Measurements from ENCODE around the gene MS4A8.
"Not testable (repeated sequence)": the region's sequence is repeated elsewhere in the genome, so short reads cannot be mapped to it uniquely, and the experiment has no call there.

Gene MS4A8

DNA sequence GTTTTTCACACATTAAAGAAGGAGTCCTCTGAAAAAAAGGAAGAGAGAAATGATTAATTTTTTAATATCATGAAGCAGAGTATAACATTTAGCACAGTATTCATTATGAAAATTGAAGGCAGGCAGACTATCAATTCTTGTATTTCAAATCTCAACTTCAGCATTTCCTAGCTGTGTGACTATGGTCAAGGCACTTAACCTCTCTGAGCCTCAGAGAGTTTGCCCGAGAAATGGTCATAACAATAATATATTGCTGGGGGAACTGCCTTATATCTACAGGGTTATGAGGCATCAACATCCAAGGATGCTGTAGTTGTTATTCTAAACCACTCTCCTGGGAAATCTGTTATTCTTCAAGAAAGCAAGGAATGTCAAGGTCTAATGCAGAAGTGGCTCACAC lies 26.2 kb downstream of the MS4A8 start:
- DNase-seq (ENCODE audit: low spot score) = no peak

DNA sequence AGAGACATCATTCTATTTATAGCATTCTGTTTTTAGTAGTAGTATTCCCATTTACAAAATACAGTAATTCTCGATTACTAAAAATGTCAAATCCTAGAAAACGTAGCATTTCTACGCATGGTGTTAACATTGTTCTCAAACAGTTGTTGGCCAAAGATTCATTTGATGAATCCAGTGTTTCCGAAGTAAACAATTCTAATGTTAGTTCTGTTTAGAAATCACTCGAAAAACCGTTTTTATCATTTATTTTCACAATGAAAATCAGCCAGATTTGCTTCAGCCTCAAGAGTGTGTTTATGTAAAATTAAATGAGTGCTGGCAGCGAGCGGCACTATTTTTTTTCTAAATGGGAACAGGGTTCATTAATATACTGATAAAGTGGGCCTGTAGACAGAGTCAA lies 32.2 kb downstream of the MS4A8 start:
- DNase-seq (ENCODE audit: low spot score) = no peak

DNA sequence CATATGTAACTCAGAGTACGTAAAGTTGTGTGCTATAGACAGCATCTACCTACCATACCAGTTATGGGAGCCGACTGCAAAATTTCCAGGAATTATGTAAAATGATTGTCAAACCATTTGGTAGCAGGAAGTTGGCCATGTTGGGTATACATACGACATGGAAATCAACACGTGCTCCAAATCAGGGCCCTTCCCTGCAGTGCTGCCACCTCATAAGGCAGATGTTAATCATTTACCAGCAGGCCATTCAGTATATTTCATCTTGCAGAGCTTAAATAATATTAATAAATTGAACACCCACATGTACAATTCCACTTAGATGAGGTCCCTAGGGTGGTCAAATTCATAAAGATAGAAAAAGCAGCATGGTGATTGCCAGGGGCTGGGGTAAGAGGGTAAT lies 34.9 kb downstream of the MS4A8 start:
- DNase-seq (ENCODE audit: low spot score) = peak; percentile 25

DNA sequence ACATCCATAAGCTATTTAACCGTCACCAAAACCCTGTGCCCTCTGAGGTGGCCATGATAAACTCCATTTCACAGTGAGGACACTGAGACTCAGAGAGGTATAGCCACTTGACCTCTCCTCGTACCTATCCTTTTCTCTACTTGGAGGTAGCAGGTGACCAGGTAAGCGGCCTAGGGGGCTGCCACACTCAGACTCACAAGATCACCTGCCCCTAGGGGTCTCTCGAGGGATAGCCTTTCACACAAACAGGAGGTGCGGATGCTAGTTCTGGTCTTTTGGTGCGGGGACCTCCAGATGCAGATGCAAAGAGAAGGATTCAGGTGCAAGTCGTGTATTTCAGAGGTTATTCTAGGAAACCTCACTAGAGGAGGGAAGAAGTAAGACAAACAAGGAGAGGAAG lies 39.7 kb downstream of the MS4A8 start:
- no peak for DNase-seq (ENCODE audit: low spot score)

DNA sequence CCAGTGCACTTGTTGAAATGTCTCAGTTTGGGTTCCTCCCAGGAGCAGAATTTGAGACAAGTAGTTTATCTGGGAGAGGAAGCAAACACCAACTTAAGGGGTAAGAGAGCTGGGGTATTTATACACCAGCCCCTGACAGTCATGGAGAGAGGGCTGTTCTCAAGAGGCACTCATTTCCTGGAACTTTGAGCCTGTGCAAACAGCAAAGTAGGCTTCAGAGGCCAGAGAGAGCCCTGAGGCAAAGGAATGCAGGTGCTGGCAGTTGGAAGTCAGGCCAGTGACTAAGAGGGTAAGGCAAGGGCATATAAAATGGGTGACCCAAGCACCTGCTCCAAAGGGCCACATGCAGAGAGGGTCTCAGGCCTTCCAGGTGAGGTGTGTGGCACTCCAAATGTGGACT lies 41.2 kb downstream of the MS4A8 start:
- no peak for DNase-seq (ENCODE audit: low spot score)

DNA sequence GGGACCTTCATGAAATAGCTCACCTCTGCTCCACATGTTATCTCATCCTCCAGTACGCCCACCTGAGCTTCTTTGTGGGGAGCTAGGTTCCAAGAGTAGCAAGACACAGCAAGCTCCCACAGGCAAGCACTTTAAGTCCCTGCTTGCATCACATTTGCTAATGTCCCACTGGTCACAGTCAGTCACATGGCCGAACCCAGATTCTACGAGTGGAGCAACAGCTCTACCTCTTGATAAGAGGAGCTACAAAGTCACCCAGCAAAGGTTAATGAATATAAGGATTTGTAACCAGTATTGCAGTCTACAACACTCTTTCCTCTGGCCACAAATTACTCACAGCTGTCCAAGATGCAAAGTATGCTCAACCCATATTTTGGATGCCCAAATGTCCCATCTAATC lies 42.0 kb downstream of the MS4A8 start:
- no peak for DNase-seq (ENCODE audit: low spot score)

DNA sequence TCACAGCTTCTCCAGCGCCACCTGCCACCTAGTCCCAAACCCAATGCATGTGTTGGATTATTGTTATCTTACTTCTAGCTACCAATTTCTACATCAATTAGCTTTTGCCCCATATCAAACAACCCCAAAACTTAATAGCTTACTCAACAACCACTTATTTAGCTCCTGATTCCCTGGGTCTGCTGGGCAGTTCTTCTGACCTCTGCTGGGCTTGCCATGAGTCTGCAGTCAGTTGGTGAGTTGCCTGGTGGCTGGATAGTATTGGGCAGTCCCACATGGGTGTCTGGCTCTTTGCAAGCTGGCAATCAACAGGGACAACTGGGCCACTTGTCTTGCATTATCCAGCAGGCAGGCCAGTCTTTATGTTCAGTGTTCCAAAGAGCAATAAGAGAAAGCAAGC lies 43.6 kb downstream of the MS4A8 start:
- DNase-seq (ENCODE audit: low spot score) = no peak

DNA sequence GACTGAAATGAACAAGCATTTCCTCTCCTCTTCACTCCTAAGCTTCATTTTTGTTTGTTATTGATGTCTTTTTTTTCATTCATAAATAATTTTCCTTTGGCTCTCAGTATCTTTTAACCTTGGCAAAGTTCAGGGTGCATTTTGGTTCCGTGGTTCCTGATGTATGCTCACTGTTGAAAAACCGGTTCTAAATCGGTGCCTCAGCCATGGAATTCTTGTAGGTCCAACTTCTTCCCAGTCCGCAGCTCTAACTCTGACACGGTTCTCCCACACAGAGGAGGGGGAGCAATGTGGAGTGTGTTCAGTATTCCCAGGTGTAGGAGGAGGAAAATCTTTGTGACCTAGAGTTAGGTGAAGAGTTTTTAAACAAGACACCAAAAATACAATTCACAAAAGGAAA lies 44.7 kb downstream of the MS4A8 start:
- no peak for DNase-seq (ENCODE audit: low spot score)

DNA sequence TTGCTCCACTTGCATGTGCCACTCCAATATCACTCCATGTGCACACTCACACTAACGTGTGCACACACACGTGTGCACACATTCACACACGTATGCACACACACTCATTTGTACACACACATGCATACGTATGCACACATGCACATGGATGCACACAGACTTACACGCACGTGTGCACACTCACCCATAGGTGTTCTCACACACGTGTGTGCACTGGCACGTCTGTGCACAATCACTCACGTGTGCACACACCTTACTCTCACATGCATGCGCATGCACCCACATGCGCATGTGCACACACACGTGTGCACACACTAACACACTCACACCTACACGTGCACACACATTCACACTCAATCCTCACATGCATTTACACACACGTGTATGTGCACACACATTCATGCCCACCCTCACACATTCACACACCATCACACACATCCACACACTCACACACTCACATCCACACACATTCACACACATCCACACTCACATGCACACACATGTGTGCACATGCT lies 48.0 kb downstream of the MS4A8 start:
- DNase-seq (ENCODE audit: low spot score) = no peak

DNA sequence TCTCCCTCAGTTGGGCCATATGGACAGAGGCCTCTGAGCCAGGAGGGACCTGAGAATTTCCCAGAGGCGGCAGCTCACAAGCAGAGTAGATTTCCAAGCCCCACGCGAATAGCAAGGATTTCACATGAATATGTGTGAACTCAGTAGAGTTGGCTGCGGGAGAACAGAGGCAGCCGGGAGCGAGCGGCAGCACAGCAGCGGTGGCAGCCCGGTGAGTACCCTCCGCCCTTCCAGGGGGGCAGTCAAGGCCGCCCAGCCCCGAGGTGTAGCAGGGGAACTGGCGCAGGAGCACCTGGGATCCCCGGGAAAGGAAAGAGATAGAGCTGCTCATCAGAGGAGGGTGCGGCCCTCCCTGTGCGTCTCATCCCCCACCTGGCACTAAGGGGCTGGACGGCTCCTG lies 48.8 kb downstream of the MS4A8 start:
- DNase-seq (ENCODE audit: low spot score) = no peak

DNA sequence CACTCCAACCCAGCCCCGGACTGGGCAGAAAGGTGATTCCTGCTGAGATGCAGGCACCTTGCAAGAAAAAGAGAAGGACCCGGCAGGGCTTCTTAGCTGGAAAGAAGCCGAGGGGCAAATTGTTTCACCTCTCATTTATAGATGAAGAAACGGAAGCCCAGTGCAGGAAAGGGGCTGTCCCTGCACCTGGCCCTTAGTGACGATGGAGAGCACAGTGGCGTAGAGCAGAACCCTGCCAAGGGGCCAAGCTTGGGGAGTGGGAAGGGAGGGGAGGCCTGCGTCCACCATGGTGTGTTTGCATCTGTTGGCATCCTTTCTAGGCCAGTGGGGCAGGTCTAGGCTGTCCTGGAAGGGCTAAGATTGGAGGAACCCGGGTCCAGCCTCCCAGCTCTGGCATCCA lies 49.4 kb downstream of the MS4A8 start:
- DNase-seq (ENCODE audit: low spot score) = no peak

DNA sequence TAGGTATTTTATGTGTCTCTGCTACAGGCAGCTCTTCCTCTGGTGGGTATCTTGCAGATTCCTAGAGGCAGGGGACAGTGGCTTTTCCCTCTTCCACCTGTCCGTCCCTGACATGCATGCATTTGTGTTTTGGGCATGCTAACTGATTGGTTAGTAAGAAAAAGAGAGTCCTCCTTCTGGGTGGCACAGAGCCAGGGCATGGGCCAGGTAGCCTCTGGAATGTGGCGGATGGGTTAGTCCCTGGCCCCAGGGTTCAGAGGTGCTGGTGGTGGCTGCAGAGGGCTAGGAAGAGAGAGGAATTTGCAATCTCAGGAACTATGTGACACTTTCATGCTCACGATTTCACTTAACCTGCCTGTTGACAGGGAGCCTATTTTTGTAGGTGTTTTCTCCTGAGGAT lies 51.5 kb downstream of the MS4A8 start:
- no peak for DNase-seq (ENCODE audit: low spot score)

DNA sequence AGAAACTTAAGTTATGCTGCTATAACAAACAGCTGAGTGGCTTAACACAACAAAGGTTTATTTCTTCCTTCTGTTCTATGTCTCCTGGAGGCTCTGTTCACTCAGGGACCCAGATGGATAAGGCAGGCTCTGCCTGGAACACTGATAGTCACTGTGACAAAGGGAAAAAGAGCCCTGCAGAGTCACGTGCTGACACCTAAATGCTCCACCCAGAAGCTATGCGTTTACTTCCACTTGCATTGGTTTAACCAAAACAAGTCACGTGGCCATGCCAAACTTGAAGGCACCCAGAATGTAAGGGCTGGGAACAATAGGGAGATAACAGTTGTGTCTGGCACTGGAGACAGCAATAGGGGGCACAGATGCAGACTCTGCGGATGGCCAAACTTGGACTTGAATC lies 53.9 kb downstream of the MS4A8 start:
- DNase-seq (ENCODE audit: low spot score) = peak; percentile 18

DNA sequence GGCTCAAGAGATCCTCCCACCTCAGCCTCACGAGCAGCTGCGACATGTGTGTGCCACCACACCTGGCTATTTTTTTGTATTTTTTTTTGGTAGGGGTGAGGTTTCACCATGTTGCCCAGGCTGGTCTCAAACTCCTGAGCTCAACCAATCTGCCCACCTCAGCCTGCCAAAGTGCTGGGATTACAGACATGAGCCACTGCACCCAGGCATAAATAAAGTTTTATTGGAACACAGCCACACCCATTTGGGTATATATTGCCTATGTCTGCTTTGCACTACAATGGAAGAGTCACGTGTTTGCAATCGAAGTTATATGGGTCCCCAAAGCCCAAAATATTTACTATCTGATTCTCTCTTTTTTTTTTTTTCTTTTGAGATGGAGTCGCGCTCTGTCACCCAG lies 55.5 kb downstream of the MS4A8 start:
- DNase-seq (ENCODE audit: low spot score) = no peak

DNA sequence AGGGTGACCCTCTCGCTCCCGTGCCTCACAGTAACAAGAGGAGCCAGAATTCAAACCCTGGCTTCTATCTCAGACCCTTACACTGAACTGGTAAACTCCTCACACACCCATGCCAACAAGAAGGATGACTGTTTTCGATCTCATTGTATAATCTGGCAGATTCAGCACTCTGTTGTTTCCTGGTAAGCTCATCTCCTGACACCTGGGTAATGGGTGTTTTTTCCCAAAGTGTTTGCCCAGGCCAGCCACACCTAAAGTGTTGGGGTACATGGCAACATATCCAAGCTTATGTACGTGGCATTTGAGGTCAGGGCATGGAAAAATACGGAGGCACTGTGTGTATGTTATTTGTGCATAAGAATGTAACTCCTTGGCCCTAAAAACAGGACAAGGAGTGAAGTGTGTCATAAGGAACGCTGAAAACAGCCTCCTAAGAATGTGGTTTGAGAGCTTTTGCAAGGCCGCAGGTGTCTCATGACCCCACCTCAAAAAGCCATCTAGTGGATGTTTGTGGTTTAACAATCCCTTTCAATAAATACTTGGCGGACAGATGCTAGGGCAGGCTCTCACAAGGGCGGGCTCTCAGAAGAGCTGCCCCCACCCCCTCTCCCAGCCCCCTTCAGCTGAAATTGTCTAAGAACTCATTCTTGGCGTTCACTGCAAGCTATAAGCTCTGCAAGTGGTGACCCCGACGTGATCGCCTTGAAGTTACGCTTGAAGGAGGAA lies 57.1 kb downstream of the MS4A8 start, which contains the start of gene MS4A15:
Gene MS4A15, plus strand, starts transcription at position 561 of the 726 bp plus-strand sequence. CDS start 6,867 bp downstream, outside the sequence.
- peak; percentile 61 for DNase-seq (ENCODE audit: low spot score)

DNA sequence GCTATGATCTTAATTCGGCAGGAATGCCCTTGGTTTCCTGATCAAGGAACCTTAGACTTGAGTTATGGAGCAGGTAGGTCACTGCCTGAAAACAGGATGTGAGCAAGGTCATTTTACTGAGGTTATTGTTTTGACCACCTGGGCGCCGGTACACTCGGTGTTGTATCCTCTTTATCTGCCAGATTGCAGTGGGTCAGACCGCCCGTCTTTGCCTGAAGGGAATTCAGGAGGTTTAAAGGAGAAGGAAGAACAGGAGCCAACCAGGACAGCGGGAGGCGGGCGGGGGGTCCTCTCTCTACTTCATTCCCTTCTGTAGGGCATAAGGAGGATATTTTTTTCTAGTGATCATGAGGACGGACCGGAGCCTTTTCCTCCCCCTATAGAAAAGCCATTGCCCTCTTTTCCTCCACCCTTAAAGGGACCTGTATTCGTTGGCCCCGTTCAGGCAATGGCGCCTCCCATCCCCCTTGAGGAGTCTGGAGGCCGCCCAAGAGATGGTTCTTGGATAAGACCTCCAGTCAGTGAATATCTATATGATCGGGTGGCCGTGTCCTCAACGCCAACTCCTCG lies 57.9 kb downstream of the MS4A8 start:
- DNase-seq (ENCODE audit: low spot score) = no peak

DNA sequence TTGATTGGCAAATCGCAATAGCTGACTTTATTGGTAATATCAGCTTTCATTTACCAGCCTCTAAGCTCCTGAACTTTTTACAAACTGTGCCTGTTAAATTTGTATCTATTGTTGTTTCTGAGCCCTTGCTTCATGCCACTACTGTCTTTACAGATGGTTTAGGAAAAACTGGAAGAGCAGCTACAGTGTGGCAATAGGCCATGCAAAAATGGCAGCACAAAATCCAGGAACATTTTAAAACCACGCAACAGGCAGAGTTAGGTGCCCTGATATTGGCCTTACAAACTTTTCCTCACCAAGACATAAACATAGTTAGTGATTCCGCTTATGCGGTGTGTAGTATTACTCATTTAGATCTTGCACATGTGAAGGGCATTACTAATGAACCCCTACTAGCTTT lies 59.3 kb downstream of the MS4A8 start:
- not testable (repeated sequence) for DNase-seq (ENCODE audit: low spot score)

DNA sequence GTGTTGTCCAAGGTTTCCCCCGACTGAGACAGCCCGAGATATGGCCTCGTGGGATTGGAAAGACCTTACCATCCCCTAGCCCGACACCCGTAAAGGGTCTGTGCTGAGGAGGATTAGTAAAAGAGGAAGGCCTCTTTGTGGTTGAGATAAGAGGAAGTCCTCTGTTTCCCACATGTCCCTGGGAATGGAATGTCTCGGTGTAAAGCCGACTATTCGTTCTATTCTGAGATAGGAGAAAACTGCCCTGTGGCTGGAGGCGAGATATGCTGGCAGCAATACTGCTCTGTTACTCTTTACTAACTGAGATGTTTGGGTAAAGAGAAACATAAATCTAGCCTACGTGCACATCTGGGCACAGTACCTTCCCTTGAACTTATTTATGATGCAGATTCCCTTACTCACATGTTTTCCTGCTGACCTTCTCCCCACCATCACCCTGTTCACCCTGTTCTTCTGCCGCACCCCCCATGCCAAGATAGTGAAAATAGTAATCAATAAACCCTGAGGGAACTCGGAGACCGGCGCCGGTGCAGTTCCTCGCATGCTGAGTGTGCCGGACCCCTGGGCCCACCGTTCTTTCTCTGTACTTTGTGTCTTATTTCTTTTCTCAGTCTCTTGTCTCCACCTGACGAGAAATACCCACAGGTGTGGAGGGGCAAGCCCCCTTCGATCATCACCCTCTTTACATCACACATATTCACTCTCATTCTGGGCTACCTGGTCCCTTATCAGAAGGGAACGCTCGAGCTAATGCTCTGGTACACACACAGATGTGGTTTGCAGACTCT lies 60.2 kb downstream of the MS4A8 start:
- DNase-seq (ENCODE audit: low spot score) = not testable (repeated sequence)

DNA sequence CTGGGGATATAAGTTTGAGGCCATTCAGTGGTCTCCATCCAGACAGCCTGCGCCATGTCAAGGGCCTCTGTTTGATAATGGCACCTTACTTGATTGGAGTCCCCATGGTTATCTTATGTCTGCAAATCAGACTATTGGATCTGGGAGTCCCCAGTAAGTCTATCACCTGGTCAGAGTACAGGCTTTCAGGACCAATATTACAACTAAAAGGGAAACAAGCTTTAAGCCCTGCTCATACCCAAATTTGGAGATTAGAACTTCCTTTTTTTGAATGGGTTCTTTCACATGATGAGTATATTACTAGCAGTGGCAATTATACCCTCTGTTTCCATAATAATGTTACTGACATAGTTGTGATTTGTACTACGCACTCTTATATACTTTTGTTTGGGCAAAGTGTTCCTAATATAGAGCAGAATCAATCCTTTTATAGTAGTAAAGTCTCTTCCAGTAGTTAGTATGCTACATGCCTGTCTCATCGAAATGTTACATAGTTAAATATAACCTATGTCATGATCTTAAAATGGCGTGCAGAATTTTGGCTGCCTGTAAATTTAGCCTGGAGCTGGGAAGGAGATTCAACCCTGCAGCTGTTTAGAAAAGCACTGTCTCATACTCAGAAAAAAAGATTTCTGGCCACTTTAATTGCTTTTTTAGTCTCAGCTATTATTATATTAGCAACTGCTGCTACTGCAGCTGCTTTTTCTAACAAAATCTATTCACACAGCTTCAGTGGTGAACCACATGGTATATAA lies 62.2 kb downstream of the MS4A8 start:
- no peak for DNase-seq (ENCODE audit: low spot score)

DNA sequence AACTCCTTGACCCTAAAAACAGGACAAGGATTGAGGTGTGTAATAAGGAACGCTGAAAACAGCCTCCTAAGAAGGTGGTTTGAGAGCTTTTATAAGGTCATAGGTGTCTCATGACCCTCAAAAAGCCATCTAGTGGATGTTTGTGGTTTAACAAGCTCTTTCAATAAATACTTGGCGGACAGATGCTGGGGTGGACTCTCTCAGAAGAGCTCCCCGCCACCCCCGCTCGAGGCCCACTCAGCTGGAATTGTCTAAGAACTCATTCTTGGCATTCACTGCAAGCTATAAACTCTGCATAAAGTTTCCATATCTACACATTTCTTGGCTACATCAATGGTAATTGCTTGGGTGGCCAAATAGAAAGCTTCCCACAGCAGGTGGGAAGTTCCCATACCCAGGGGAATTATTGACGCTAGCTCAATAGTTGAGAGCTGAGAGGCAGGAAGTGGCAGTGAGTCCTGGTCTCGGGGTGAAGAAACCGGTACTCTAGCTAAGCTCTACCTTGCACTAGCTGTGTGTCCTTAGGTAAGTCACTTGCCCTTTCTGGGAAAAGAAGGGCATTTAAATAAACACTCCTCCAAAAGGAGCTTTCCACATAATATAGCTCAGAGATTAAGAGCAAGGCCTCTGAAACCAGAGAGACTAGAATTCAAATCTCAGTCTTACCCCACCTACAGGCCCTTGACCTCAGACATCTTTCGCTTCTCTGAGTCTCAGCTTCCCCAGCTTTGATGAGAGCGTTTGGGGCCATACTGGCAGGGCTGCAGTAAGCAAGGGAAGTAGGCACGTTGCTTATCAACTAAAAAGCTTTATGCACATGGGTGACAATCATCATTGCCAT lies 63.7 kb downstream of the MS4A8 start:
- peak; percentile 30 for DNase-seq (ENCODE audit: low spot score)

DNA sequence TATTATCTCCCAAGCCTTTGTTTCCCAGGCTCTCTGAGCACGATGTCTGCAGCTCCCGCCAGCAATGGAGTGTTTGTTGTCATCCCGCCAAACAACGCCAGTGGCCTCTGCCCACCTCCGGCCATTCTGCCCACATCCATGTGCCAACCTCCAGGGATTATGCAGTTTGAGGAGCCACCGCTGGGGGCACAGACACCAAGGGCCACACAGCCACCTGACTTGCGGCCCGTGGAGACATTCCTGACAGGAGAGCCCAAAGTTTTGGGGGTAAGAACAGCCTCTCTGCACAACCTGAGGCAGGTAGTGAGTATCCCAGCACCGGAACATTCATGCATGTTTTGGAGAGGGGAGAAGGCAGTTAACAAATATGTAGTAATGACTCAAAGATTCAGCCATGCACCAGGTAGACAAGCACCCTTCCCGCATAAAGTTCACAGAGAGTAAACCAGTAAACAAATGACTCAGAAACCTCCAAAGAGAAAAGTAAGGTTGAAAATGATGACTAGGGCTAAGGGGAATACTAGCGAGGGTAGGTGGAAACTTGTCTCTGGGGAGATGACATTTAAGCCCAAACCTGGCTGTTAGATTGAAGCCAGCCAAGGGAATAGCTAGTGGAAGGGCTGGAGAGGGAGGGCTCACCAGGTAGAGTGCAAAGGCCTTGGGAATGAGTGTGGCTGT lies 64.4 kb downstream of the MS4A8 start:
- no peak for DNase-seq (ENCODE audit: low spot score)

Data from SW480 (cell line).